ENCODE data around the gene RAB40B.

The RAB40B gene

DNA sequence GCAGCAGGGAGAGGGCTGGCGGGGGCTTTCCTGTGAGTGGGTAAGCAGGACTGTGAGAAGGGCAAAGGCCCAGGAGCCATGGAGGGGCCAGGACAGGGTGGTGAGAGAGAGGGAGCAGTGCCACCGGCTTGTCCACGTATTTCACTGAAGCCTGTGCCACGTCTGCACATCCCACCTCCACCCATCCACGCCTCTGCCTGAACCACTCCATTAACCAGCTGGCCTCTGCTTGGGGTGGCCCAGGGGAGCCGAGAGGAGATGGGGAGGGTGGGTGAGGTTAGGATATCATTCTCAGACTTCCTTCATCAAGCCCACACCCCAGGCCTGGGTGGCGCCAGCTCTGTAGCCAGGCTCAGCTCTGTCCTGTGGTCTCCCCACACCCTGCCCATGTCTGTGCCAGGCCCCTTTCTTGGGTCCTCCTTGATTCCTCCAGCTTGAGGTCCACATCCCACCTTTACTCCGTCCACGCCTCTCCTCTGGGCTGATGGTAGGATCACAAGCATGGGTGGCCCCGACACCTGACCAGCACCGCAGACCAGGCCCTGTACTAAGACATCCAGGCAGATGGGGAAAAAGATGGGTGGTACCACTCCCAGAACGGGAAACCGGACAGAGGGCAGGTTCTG, 33.7 kb upstream of the RAB40B start:
- peaks cover 4% of the 10 kb centered on the region for H3K4me1 ChIP-seq
- TF ChIP-seq, protein P1, sequence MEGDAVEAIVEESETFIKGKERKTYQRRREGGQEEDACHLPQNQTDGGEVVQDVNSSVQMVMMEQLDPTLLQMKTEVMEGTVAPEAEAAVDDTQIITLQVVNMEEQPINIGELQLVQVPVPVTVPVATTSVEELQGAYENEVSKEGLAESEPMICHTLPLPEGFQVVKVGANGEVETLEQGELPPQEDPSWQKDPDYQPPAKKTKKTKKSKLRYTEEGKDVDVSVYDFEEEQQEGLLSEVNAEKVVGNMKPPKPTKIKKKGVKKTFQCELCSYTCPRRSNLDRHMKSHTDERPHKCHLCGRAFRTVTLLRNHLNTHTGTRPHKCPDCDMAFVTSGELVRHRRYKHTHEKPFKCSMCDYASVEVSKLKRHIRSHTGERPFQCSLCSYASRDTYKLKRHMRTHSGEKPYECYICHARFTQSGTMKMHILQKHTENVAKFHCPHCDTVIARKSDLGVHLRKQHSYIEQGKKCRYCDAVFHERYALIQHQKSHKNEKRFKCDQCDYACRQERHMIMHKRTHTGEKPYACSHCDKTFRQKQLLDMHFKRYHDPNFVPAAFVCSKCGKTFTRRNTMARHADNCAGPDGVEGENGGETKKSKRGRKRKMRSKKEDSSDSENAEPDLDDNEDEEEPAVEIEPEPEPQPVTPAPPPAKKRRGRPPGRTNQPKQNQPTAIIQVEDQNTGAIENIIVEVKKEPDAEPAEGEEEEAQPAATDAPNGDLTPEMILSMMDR (IDR thresholded peaks at IDR 0.05): no peak
- H3K4me3 ChIP-seq (ENCODE audit: low read depth, low read length): no peak overlapping the region
- H3K9ac ChIP-seq: no peak overlapping the region
- H3K9me3 ChIP-seq (ENCODE audit: control insufficient read depth, low read length): no peaks in the 10 kb centered on the region
- no peaks in the 10 kb centered on the region for H3K27me3 ChIP-seq (ENCODE audit: control insufficient read depth, insufficient read depth, low read length)
- H3K27ac ChIP-seq: no peak overlapping the region
- H3K79me2 ChIP-seq: peaks cover 8% of the 10 kb centered on the region
- no peak overlapping the region for H3K4me2 ChIP-seq (ENCODE audit: low read length)
- no peaks in the 10 kb centered on the region for H3K36me3 ChIP-seq (ENCODE audit: control insufficient read depth, insufficient read depth, low read length)
- no peak overlapping the region for H2AFZ ChIP-seq

DNA sequence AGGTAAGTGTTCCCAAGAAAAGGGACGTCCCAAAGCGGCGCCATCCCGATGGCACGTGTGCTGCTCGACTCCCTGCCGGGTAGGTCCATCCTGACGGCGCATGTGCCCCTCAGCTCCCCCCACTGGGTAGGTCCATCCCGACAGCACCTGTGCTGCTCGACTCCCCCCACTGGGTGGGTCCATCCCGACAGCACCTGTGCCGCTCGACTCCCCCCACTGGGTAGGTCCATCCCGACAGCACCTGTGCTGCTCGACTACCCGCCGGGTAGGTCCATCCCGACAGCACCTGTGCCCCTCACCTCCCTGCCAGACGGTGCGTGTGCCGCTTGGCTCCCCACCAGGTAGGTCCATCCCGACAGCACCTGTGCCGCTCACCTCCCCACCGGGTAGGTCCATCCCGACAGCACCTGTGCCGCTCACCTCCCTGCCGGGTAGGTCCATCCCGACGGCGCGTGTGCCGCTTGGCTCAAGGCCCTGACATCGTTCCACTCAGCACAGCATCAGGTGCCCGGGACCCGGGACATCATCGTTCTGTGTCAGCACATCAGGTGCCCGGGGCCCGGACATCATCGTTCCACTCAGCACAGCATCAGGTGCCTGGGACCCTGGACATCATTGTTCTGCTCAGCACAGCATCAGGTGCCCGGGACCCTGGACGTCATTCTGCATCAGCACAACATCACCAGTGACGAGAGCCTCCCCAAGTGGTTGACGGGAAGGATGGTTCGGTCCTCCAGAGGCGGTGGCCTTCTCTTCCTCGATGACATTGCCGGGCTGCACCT, 31.2 kb upstream of the RAB40B start:
- no peak overlapping the region for H2AFZ ChIP-seq
- H3K9ac ChIP-seq: no peak overlapping the region
- H3K79me2 ChIP-seq: peaks cover under 1% of the 10 kb centered on the region
- no peaks in the 10 kb centered on the region for H3K4me1 ChIP-seq
- H3K9me3 ChIP-seq (ENCODE audit: control insufficient read depth, low read length): no peaks in the 10 kb centered on the region
- no peaks in the 10 kb centered on the region for H3K27me3 ChIP-seq (ENCODE audit: control insufficient read depth, insufficient read depth, low read length)
- H3K4me3 ChIP-seq (ENCODE audit: low read depth, low read length): no peak overlapping the region
- TF ChIP-seq, protein P1 (IDR thresholded peaks at IDR 0.05): no peak
- H3K27ac ChIP-seq: no peak overlapping the region
- H3K4me2 ChIP-seq (ENCODE audit: low read length): no peak overlapping the region
- H3K36me3 ChIP-seq (ENCODE audit: control insufficient read depth, insufficient read depth, low read length): no peaks in the 10 kb centered on the region

DNA sequence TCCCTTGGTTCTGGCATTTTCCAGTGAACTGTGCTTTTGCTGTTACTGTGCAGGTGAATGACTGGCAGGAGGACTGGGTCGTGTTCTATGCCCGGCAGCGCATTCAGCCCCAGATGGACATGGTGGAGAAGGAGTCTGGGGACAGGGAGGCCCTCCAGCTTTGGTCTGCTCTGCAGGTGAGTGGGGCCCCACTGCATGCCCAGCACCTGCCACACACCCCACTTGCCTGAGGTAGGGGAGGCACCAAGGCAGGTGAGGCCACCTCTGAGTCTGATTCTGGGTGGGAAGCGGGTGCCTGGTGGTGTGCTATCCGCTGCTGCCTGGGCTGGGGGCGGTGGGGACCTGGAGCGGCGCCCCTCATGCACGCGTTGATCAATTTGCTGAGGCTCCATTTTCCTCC, 27.9 kb upstream of the RAB40B start:
- TF ChIP-seq, protein P1 (IDR thresholded peaks at IDR 0.05): no peak
- Histone ChIP-seq H3K27me3 (ENCODE audit: control insufficient read depth, insufficient read depth, low read length) (no peaks in the 10 kb centered on the region), H3K4me3 (ENCODE audit: low read depth, low read length) (no peak overlapping the region), H3K27ac (no peak overlapping the region), H3K4me1 (no peaks in the 10 kb centered on the region), H3K9me3 (ENCODE audit: control insufficient read depth, low read length) (no peaks in the 10 kb centered on the region), H3K36me3 (ENCODE audit: control insufficient read depth, insufficient read depth, low read length) (no peaks in the 10 kb centered on the region), H3K79me2 (no peaks in the 10 kb centered on the region), H3K4me2 (ENCODE audit: low read length) (no peak overlapping the region), H2AFZ (no peak overlapping the region), H3K9ac (no peak overlapping the region)

DNA sequence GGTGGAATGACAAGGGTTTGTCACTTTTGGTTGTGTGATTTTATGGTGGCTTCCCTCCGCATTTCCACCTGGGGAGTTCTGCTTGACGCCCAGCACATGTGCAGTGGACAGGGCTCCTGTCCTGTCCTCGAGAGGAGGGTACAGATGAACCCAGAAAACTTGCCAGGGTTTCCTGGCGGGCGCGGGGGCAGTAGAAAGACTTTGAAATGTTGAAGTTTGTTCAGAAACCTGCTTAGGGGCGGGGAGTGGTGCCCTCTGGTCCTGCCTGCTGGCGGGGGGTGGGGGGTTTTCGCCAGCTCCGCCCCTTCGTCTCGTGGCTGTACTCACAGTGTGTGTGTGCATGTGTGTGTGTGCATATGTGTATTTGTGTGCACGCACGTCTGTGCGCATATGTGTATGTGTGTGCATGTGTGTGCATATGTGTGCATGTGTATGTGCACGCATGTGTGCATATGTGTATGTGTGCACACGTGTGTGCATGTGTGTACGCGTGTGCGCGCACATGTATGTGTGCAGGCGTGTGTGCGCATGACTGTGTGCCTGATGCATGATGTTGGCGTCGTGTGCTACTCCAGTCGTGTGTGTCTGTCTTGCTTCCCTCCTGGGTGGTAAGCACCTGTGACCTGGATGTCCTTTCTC, 24.8 kb upstream of the RAB40B start:
- Histone ChIP-seq H3K4me3 (ENCODE audit: low read depth, low read length) (no peak overlapping the region), H3K4me1 (no peaks in the 10 kb centered on the region), H3K27me3 (ENCODE audit: control insufficient read depth, insufficient read depth, low read length) (no peaks in the 10 kb centered on the region), H3K9me3 (ENCODE audit: control insufficient read depth, low read length) (no peaks in the 10 kb centered on the region), H3K36me3 (ENCODE audit: control insufficient read depth, insufficient read depth, low read length) (no peaks in the 10 kb centered on the region), H3K9ac (no peak overlapping the region), H3K79me2 (no peaks in the 10 kb centered on the region), H2AFZ (no peak overlapping the region), H3K27ac (no peak overlapping the region), H3K4me2 (ENCODE audit: low read length) (no peak overlapping the region)
- TF ChIP-seq, protein P1 (IDR thresholded peaks at IDR 0.05): no peak
